ENCODE measurements around the gene LRRC17. TPM values are rescaled to one million over a fixed set of nuclear protein-coding genes. Genes with fewer than 3 reads are reported as not detected.
A peak's percentile ranks its signal among the peaks of the same experiment; 100 is the strongest.

LRRC17 gene
- total and polyA plus RNA-seq, 9 of the 15 experiments (the other 6 are each of a cell fraction or from before 2014, with no cell fraction given): 0.03 to 0.18 (median 0.12) TPM; not detected in 5

- TF ChIP-seq, protein P1, sequence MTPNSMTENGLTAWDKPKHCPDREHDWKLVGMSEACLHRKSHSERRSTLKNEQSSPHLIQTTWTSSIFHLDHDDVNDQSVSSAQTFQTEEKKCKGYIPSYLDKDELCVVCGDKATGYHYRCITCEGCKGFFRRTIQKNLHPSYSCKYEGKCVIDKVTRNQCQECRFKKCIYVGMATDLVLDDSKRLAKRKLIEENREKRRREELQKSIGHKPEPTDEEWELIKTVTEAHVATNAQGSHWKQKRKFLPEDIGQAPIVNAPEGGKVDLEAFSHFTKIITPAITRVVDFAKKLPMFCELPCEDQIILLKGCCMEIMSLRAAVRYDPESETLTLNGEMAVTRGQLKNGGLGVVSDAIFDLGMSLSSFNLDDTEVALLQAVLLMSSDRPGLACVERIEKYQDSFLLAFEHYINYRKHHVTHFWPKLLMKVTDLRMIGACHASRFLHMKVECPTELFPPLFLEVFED (CRISPR knock-in tag; conservative IDR thresholded peaks at IDR 0.05): no peak
- TF ChIP-seq HDAC8 (tag; IDR thresholded peaks at IDR 0.05): no peak
- no peak for TF ChIP-seq HLTF (IDR thresholded peaks at IDR 0.05)
- TF ChIP-seq DEAF1 (CRISPR knock-in tag; IDR thresholded peaks at IDR 0.05): no peak
- TF ChIP-seq REST (IDR thresholded peaks at IDR 0.05; ENCODE audit: borderline replicate concordance): peak; percentile 15; the same call in 1 of the 2 replicates
- no peak for TF ChIP-seq REST (CRISPR knock-in tag; IDR thresholded peaks at IDR 0.05; ENCODE audit: low read depth)
- TF ChIP-seq, protein P2, sequence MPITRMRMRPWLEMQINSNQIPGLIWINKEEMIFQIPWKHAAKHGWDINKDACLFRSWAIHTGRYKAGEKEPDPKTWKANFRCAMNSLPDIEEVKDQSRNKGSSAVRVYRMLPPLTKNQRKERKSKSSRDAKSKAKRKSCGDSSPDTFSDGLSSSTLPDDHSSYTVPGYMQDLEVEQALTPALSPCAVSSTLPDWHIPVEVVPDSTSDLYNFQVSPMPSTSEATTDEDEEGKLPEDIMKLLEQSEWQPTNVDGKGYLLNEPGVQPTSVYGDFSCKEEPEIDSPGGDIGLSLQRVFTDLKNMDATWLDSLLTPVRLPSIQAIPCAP (CRISPR knock-in tag; IDR thresholded peaks at IDR 0.05; ENCODE audit: borderline replicate concordance): no peak
- no peak for TF ChIP-seq ZNF133 (CRISPR knock-in tag; IDR thresholded peaks at IDR 0.05)
- peak; percentile 73 for TF ChIP-seq STAT5A (IDR thresholded peaks at IDR 0.05; ENCODE audit: borderline replicate concordance, low read length)
- no peak for TF ChIP-seq BACH1 (tag; IDR thresholded peaks at IDR 0.05)
- no peak for TF ChIP-seq STAT5B (CRISPR knock-in tag; IDR thresholded peaks at IDR 0.05)
- TF ChIP-seq ZNF584 (CRISPR knock-in tag; IDR thresholded peaks at IDR 0.05; ENCODE audit: low read depth): no peak
- TF ChIP-seq THRAP3 (IDR thresholded peaks at IDR 0.05; ENCODE audit: borderline replicate concordance): no peak
- no peak for TF ChIP-seq COPS2 (conservative IDR thresholded peaks at IDR 0.05)
- TF ChIP-seq SMC3 (conservative IDR thresholded peaks at IDR 0.05; ENCODE audit: insufficient read depth, low read depth, low read length): no peak
- no peak for TF ChIP-seq RBM22 (IDR thresholded peaks at IDR 0.05; ENCODE audit: low read depth, low read length, poor library complexity, severe bottlenecking)
- peak; percentile 74; the same call in 1 of the 2 replicates for TF ChIP-seq HMG20B (CRISPR knock-in tag; IDR thresholded peaks at IDR 0.05)
- no peak for TF ChIP-seq BCOR (IDR thresholded peaks at IDR 0.05)
These were observed 70.8 kb downstream of the LRRC17 start (continued) for GRCh38 chr7:102983602-102984001.
